ENCODE measurements around the gene CLN6.
"Not testable (repeated sequence)": the region's sequence is repeated elsewhere in the genome, so short reads cannot be mapped to it uniquely, and the experiment has no call there.

CLN6 gene

DNA sequence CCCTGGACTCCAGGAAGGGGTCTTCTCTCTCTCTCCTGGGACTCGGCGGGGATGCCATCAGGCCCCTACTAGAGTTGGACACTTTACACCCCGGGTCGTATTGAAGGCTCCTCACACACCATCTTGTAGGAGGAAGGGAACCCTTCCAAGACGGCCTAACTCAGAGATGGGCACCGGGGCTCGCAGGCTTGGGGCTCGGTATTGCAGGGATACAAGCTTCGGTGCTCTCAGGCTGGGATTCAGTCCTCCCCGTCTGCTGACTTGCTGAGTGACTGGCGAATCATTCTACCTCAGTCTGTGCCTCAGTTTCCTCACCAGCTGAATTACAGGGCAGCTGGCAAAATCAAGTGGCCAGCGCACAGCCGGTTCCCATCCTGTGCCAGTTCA is 24.0 kb downstream of the CLN6 start:
- DNase-seq: no peak

- DNase-seq: no peak
Observed at GRCh38 chr15:68204776-68205557, 24.6 kb downstream of the CLN6 start, which contains the start of gene CALML4. CALML4 (minus strand) TSS chr15:68205332; CDS start chr15:68205247, 85 bp downstream.

DNA sequence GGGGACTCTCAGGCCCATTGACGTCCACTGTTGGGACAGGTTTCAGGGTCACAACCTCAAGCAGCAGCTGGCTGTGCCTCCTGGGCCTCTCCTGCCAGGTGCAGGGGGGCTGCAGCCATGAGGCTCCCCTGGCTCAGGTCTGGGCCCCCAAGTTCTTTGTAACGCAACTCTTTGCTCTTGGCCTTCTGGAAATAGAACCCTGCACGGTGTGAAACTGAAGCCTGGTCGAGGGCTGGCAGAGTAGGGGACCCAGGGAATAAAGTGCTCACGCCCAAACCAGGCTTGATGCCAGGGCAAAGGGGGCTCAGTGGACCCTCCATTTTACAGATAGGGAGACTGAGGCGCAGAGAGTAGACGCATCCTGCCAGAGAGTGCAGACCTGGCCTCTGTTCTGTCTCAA is 25.2 kb downstream of the CLN6 start:
- DNase-seq: no peak

- DNase-seq: no peak
Observed at GRCh38 chr15:68203956-68204355, 25.6 kb downstream of the CLN6 start.

- DNase-seq: no peak
Observed at GRCh38 chr15:68203486-68203885, 26.0 kb downstream of the CLN6 start.

- not testable (repeated sequence) for DNase-seq
Observed at GRCh38 chr15:68202994-68203393, 26.5 kb downstream of the CLN6 start.

DNA sequence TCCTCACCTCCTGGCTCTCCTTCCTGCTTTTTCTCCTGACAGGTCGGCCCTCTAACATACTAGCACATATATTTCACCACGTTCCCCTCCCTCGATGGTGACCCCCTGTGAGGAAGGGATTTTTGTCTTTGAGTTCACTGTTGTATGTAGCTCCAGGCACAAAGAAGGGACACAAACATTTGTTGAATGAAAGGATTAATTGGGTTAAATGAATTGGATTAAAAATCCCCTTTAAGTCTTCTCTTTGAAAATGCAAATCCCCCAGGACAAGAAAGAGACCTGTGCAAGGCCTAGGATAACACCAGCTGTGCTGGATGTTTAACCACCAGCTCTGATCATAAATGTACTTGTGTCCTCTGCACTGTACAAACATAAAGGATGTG is 27.7 kb downstream of the CLN6 start:
- DNase-seq: no peak

DNA sequence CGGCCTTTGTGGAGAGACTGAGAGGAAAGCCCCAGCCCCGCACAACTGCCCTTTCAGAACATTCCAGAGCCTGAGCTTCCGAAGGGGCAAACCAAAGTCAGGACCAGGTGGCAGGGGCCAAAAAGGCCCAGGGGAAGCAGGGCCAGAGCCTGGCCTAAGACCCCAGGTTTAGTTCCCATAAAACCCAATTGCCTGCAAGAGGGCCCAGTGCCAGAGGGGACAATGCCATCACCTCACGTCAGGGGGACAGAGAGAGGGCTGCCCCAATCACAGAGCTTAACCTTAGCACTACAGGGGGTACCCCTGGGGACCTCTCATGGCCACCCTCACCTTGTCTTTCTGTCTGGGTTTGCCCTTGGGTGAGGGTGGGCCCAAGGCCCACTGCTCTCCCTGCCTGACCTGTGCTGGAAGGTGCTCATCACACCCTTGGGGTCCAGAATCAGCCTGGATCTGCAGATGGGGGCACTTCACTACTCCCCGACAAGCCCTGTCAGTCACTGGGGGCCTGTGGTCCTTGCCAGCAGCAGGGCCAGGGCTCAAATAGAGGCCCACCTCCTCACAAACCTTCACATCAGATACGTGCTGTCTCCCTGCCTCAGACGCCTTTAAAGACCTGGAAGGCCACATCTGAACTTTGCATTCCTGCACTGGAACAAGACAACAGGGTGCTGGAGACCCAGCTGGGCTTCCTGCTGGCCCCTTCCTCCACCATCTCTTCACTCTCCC is 28.2 kb downstream of the CLN6 start:
- no peak for DNase-seq

DNA sequence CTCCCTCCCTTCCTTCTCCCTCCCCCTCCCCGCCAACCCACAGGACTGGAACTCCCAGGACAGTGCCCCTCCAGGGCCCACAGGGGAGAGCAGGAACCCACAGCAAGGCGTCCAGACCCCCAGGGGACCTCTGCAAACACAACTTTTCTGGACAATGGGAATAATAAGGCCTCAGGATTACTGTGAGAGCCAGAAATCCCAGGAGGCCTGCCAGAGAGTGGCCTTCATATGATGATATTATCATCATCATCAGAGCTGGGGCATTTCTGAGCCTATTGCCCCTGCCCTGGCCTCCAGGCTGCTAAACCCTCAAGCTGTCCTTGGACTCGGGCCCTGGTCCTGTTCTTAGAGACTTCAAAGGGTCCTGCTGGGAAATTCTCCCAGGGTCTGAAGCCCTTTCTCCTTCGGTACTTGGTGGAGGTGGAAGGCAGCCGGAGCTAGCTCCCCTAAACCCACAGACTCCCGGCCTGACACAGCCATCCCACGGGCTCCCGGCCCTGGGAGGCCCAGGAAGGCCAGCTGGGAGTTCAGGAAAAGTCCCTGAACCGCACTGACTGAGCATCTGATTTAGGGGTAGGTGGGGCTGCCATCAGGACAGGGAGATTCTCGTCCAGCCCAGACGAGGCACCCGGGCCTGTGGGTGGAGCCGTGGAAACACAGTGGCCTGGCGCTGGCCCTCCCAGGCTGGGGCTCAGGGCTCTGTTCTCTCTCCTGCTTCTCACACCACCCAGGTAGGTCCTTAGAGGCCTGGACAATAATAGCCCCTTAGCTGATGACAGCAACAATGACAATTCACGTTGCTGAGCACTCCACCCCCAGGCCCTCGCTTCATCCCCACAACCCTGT is 29.3 kb downstream of the CLN6 start:
- DNase-seq: no peak

DNA sequence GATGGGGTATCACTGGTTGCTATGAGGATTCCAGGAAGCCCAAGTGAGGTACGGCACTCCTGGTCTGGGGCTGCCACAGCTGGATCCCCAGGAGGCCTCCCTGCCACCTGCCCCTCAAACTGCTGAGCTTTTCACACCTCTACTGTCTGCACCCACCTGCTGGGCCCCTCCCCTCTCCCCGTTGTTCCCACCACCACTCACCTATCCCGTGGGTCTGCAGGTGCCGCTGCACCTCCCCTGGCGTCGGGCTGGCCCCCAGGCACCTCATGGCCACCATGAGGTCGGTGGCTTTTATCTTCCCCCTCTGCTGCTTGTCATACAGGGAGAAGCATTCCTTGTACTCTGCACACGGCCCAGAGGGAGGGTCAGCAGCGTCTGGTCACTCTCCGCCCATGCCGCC is 30.2 kb downstream of the CLN6 start:
- DNase-seq: no peak

DNA sequence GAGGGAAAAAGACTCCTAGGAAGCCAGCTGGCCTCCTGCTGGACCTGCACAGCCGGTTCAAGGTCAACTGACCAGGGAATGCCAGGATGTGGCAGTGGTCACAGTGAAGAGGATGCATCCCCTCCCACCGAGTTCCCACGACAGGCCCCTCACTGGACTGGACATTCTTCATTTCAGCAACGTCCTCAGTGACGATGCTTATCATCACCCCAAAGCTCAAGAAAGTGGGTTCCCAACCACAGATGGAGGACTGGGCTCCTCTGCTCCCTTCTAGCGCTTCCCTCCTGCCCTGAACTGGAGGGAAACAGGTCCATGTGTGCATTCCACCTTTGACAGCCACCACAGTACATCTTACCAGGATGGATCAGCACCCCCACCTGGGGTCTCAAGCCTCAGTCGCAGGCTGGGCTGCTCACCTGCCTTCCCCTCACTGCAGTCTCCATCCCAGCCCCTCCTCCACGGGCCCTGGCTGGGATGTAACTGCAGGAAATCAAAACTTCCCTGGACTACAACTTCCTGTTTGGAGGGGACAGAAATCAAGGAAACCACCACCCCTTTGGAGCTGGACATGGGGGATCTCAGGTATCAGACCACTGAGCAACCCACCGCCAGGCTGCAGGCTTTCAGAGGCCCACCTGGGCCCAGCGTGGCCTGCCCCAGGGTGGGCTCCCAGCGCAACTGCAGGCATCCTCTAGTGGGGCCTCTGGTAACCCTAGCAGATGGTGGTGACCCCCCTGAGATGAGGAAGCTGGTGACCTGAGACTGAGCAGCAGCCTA is 31.7 kb downstream of the CLN6 start:
- no peak for DNase-seq

- no peak for DNase-seq
Observed at GRCh38 chr15:68197170-68197492, 32.4 kb downstream of the CLN6 start.

DNA sequence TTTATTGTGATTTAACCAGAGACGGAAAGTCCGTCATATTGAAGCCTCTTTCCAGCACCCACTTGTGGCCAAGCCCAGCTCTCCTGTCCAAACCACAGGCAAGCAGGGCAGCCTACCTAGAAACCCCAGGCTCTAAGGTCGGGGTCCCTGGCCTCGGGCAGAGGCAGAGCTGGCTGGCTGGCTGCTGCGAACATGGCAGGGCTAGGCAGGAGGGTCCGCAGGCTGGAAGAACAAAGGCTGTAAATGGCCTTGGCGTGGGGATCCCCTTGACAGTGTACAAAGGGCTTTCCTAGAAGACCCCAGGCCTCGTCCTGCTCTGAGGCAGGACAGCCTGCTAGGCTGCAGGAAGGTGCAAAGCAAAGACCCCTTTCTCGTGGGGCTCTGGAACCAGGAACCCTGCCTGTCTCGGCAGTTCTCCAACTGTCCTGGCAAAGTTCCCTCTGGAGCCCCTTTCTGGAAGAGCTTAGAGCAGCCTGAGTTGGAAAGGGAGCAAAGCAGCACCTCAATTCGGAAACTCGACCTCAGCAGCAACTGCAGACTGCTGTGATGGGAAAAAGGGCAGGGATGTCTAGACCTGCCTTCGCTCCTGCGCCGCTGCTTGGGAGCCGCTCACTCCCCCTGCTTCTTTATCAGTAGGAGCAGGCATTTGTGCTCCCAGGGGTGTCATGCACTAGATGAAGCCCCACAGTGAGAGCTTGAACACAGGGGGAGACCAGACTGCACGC is 32.9 kb downstream of the CLN6 start:
- DNase-seq: no peak

DNA sequence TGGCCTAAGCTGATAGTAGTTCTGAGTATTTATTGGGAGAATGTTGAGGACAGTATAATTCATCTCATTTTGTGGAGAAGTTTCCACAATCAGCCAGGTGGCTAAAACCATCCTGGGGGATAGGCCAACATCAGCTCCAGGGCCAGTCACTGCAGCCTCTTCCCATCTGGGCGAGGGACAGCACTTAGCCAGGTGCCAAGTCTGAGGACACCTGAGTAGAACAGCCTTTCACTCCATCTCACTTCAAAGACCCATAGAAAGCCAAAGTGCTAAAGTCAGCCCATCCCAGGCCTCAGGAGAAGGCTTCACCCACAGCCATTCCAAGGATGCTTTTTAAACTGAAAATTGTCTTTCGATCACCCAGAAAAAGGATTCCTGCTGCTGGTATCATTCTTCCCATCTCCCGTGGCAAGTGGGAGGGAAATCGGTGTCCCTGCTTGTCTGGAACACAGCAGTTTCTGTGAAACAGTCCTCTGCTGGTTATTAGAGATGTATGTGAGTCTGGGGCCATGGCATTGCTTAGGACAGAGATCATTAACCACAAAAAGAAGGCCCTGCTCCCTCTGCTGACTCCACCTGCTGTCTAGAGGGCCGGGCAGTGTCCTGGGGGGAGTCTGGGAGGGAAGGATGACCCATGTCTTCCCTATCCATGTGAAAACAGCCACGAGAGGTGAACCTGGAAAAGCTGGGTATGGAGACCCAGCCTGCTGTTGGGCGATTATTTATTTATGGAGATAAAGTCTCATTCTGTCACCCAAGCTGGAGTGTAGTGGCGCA is 34.0 kb downstream of the CLN6 start:
- DNase-seq: no peak

DNA sequence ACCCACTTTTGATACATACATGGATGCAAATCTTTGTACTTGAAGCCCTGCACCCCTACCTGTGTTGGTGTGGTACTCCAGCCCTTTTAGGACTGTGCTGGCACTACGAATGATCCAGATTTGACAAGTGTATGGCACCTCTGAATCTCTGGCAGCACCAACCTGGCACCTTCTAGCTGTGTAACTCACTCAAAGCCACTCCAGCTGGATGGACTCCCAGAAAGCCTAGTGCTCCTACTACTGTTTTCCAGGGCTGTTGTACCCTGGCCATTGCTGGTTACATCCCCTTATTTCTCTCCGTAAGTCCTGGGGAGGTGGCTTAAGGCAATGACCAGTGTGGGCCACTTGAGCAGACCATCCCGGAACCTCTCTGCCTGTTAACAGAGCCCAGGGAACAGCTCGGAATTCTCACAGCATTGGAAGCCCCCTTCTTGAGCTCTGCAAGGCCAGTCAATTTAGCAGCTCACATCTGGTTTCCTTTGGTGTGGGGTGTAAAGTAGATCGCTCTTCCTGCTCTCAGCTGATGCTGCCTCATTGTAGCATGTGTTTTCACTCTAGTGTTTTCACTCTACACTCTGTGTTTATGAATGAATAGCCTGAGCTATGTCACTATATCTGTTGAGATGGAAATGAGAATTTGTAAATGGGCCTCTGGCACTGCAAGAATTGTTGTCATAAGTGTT is 36.6 kb downstream of the CLN6 start:
- DNase-seq: no peak

DNA sequence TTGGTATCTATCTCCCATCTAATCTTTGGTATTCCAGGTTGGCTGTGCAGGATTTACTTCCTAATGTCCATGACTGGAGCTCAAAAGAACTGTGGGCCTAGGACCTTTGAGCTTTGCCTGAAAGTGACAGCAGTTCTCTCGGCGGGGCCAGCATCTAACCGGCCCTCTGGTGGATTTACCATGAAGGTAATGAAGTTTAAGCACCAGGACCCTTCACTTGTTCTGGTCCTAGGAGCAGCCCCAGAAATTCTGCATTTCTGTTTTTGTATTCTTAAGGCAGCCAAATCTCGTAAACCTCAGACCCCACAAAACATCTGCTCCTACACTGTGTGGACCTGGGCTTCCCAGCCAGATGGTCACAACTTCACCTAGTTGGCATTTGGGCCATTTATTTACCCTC is 37.4 kb downstream of the CLN6 start:
- DNase-seq: no peak

GRCh38 chr15:68191555-68191954 is 38.0 kb downstream of the CLN6 start:
- no peak for DNase-seq

DNA sequence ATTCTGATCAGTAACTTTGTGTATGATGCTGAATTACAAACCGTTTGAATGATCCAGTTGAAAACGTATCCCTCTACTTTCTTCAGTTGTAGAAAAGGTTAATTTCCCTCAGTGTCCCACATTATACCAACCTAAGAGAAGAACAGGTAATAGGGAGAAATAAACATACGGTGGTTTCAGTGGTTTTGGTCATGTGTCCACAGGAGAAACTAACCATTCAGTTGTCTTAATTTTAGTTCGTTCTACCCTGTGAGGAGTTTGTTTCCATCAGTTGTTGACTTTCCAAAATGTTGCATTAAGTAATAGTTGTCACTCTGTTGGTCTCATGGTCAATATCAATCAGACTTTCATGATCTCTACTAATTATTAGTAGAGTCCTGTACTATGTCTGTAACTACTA is 39.5 kb downstream of the CLN6 start:
- DNase-seq: no peak

GRCh38 chr15:68188647-68189046 is 40.9 kb downstream of the CLN6 start:
- no peak for DNase-seq

DNA sequence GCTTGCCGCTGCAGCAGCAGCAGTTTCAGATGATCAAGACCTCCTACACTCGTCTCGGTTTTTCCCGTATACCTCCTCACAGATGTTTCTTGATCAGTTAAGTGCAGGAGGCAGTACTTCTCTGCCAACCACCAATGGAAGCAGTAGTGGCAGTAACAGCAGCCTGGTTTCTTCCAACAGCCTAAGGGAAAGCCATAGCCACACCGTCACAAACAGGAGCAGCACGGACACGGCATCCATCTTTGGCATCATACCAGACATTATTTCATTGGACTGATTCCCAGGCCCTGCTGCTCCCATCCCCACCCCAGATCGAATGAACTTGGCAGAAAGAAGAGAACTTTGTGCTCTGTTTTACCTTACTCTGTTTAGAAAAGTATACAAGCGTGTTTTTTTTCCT is 42.0 kb downstream of the CLN6 start:
- no peak for DNase-seq

All from activated CD4-positive, alpha-beta T cell treated with anti-CD3 and anti-CD28 coated beads for 4 hours (primary cell).